A673 (cell line): ENCODE results near the gene CAMK4. TPM values are rescaled to one million over a fixed set of nuclear protein-coding genes. Genes with fewer than 3 reads are reported as not detected.

Source experiments
- BruUV-seq: library from RNA; stranded (reverse); fragments of 400-500 nt; replicated peaks from 2 replicates; lab custom pipeline; 2021; lab: Mats Ljungman, UMichigan
- CTCF ChIA-PET: fragments of 300-600 bp; sonication (Branson Sonifier 250); formaldehyde crosslinking; loops from one replicate; lab custom pipeline; 2022; ENCODE audit warnings: antibody characterized with exemption; lab: Charles Lee
- POLR2A ChIA-PET: fragments of 300-600 bp; sonication (Branson Sonifier 250); formaldehyde crosslinking; loops from one replicate; lab custom pipeline; 2022; ENCODE audit warnings: antibody characterized with exemption; ENCODE audit not compliant: low non-redundant PET; lab: Charles Lee
- DNase-seq: peaks from one replicate; pipeline ENCODE4 v3.0.0-alpha.2; 2015; ENCODE audit warnings: low spot score
- H3K27ac ChIP-seq: fragments of 200-600 bp; sonication (generic); 2 replicates; pipeline ENCODE4 v1.5.1; 2016; ENCODE audit warnings: mixed run types, low read depth, mild to moderate bottlenecking, mixed read lengths, antibody characterized with exemption, low read length; ENCODE audit not compliant: poor library complexity, severe bottlenecking
- H3K27me3 ChIP-seq: fragments of 200-600 bp; sonication (generic); replicated peaks from 2 replicates; pipeline ENCODE4 v1.6.1; 2017; ENCODE audit warnings: mixed run types, low read depth, mild to moderate bottlenecking, mixed read lengths, antibody characterized with exemption, low read length; ENCODE audit not compliant: insufficient read depth, poor library complexity
- H3K36me3 ChIP-seq: fragments of 200-600 bp; sonication (generic); 2 replicates; pipeline ENCODE4 v1.6.1; 2016; ENCODE audit warnings: mixed run types, mild to moderate bottlenecking, mixed read lengths, antibody characterized with exemption, low read length; ENCODE audit not compliant: insufficient read depth, poor library complexity, severe bottlenecking
- H3K4me1 ChIP-seq: fragments of 200-600 bp; sonication (generic); 2 replicates; pipeline ENCODE4 v1.6.1; 2017; ENCODE audit warnings: mixed run types, mild to moderate bottlenecking, mixed read lengths, antibody characterized with exemption, low read length; ENCODE audit not compliant: insufficient read depth, poor library complexity, severe bottlenecking
- H3K4me3 ChIP-seq: fragments of 200-600 bp; sonication (generic); 2 replicates; pipeline ENCODE4 v1.5.1; 2016; ENCODE audit warnings: low read depth, mixed run types, mild to moderate bottlenecking, mixed read lengths, low read length; ENCODE audit not compliant: poor library complexity, severe bottlenecking
- H3K9me3 ChIP-seq: fragments of 200-600 bp; sonication (generic); 2 replicates; pipeline ENCODE4 v1.6.1; 2016; ENCODE audit warnings: mixed run types, low read depth, mild to moderate bottlenecking, mixed read lengths, antibody characterized with exemption, low read length; ENCODE audit not compliant: poor library complexity, severe bottlenecking
- CTCF ChIP-seq: fragments of 300-800, 200-600 bp; sonication (generic); conservative IDR thresholded peaks from 2 replicates; pipeline ENCODE4 v1.5.1; 2017; ENCODE audit warnings: low read depth, mild to moderate bottlenecking, antibody characterized with exemption, low read length, moderate library complexity, mixed read lengths
- EZH2 ChIP-seq: fragments of 200-600 bp; sonication (generic); IDR thresholded peaks from 2 replicates; pipeline ENCODE4 v1.6.1; 2017; ENCODE audit warnings: borderline replicate concordance, low read depth, mild to moderate bottlenecking, mixed read lengths, antibody characterized with exemption, low read length; ENCODE audit not compliant: poor library complexity, severe bottlenecking
- intact Hi-C: fragments of 100-400 bp; cut with micrococcal nuclease; formaldehyde crosslinking; loops from one replicate; pipeline ENCODE4 v1.10.0; 2022; ENCODE audit not compliant: unreplicated experiment
- total RNA-seq: library from RNA; stranded (reverse); gene quantifications from 2 replicates; pipeline ENCODE4 v1.2.3, GENCODE V29; 2021

Gene CAMK4
- total RNA-seq, 1 experiment from 2014 or later = 0.88 TPM

DNA sequence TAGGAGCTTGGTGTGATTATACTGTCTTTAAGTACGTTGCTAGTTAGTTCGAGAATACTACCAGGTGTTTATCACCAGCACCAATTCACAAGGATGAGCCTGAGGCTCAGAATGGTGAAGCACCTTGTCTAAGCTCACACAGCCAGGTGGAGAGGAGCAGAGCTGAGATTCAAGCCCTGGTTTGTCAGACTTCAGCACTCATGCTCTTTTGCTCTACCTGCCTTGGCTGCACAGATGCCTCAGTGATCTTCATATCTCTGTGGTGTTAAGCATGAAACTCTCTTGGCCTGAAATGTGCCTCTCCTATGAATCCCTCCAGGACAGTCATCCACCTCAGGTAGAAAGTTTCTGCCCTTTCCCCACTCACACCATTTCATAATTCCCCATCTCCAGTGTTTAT lies 12.2 kb downstream of the CAMK4 start:
- BruUV-seq = no TSS peak
- Histone ChIP-seq H3K4me1 (no peaks in the 10 kb centered on the region), H3K27ac (no peak overlapping the region), H3K9me3 (no peaks in the 10 kb centered on the region), H3K27me3 (peaks cover 10% of the 10 kb centered on the region), H3K4me3 (no peak overlapping the region), H3K36me3 (no peaks in the 10 kb centered on the region)
- CTCF ChIA-PET = no interaction called here
- POLR2A ChIA-PET = no interaction called here
- TF ChIP-seq CTCF (no peak), EZH2 (no peak)
- intact Hi-C loops = no loop called here
- no peak for DNase-seq

GRCh38 chr5:111236995-111237394 lies 12.8 kb downstream of the CAMK4 start:
- CTCF ChIA-PET = no interaction called here
- no TSS peak for BruUV-seq
- intact Hi-C loops = no loop called here

GRCh38 chr5:111237470-111237869 lies 13.3 kb downstream of the CAMK4 start:
- Histone ChIP-seq H3K4me1 (no peaks in the 10 kb centered on the region), H3K27ac (no peak overlapping the region), H3K36me3 (no peaks in the 10 kb centered on the region), H3K9me3 (no peaks in the 10 kb centered on the region), H3K4me3 (no peak overlapping the region), H3K27me3 (peaks cover 13% of the 10 kb centered on the region)
- no TSS peak for BruUV-seq
- POLR2A ChIA-PET = no interaction called here
- intact Hi-C loops = no loop called here
- no peak for DNase-seq
- CTCF ChIA-PET = no interaction called here
- no peak for TF ChIP-seq EZH2
- TF ChIP-seq CTCF = no peak

More at GRCh38 chr5:111236995-111237394, 12.8 kb downstream of the CAMK4 start:
- TF ChIP-seq CTCF (no peak), EZH2 (no peak)
- no peaks in the 10 kb centered on the region for H3K36me3 ChIP-seq
- POLR2A ChIA-PET = no interaction called here
- H3K9me3 ChIP-seq = no peaks in the 10 kb centered on the region
- no peak overlapping the region for H3K27ac ChIP-seq
- peaks cover 9% of the 10 kb centered on the region for H3K27me3 ChIP-seq
- no peak for DNase-seq
- no peaks in the 10 kb centered on the region for H3K4me1 ChIP-seq
- H3K4me3 ChIP-seq = no peak overlapping the region
